Neural cell (in vitro differentiated cells): ENCODE results near the gene CRCP. TPM values are rescaled to one million over a fixed set of nuclear protein-coding genes. Genes with fewer than 3 reads are reported as not detected.
"Not testable (repeated sequence)": the region's sequence is repeated elsewhere in the genome, so short reads cannot be mapped to it uniquely, and the experiment has no call there.

Experiments used
- H2AFZ ChIP-seq: fragments of 200-600, 300-800 bp; sonication (generic), shearing (Covaris generic); 2 replicates; pipeline ENCODE4 v1.6.0; 2014; ENCODE audit warnings: low read depth, mild to moderate bottlenecking, antibody characterized with exemption, low read length, moderate library complexity
- H3F3A ChIP-seq: fragments of 200-600 bp; shearing (Covaris generic); 2 replicates; pipeline ENCODE4 v1.6.1; 2016; ENCODE audit warnings: mild to moderate bottlenecking, moderate library complexity, mixed read lengths, antibody characterized with exemption, low read length; ENCODE audit not compliant: insufficient read depth, poor library complexity, severe bottlenecking
- H3K27ac ChIP-seq: fragments of 200-600, 300-800 bp; sonication (generic), shearing (Covaris generic); 2 replicates; pipeline ENCODE4 v1.5.1; 2014; ENCODE audit warnings: mild to moderate bottlenecking, low read length, moderate library complexity
- H3K27me3 ChIP-seq: fragments of 300-800, 200-600 bp; sonication (generic), shearing (Covaris generic); 2 replicates; pipeline ENCODE4 v1.6.0; 2014; ENCODE audit warnings: mild to moderate bottlenecking, low read depth, low read length, moderate library complexity; ENCODE audit not compliant: insufficient read depth
- H3K36me3 ChIP-seq: fragments of 300-800, 200-600 bp; sonication (generic), shearing (Covaris generic); 2 replicates; pipeline ENCODE4 v1.5.1; 2014; ENCODE audit warnings: mild to moderate bottlenecking, antibody characterized with exemption, low read length, moderate library complexity; ENCODE audit not compliant: insufficient read depth
- H3K4me2 ChIP-seq: fragments of 300-800, 200-600 bp; sonication (generic), shearing (Covaris generic); 2 replicates; pipeline ENCODE4 v1.6.0; 2014; ENCODE audit warnings: mild to moderate bottlenecking, low read length
- H3K4me3 ChIP-seq: fragments of 300-800, 200-600 bp; sonication (generic), shearing (Covaris generic); 2 replicates; pipeline ENCODE4 v1.5.1; 2014; ENCODE audit warnings: mild to moderate bottlenecking, low read length, moderate library complexity
- H3K79me2 ChIP-seq: fragments of 200-600 bp; shearing (Covaris generic); replicated peaks from 2 replicates; pipeline ENCODE4 v1.6.0; 2014; ENCODE audit warnings: mild to moderate bottlenecking, low read length, moderate library complexity; ENCODE audit not compliant: insufficient read depth
- H3K9ac ChIP-seq: fragments of 300-800, 200-600 bp; sonication (generic), shearing (Covaris generic); 2 replicates; pipeline ENCODE4 v1.6.1; 2016; ENCODE audit warnings: mild to moderate bottlenecking, low read length, mixed read lengths
- H3K9me2 ChIP-seq: fragments of 200-600 bp; shearing (Covaris generic); 2 replicates; pipeline ENCODE4 v1.6.1; 2016; ENCODE audit warnings: mild to moderate bottlenecking, low read length, mixed read lengths; ENCODE audit not compliant: insufficient read depth
- H3K9me3 ChIP-seq: fragments of 200-600, 300-800 bp; sonication (generic), shearing (Covaris generic); 2 replicates; pipeline ENCODE4 v1.6.1; 2016; ENCODE audit warnings: mild to moderate bottlenecking, mixed run types, low read length, moderate library complexity, mixed read lengths
- H4K20me1 ChIP-seq: fragments of 200-600 bp; shearing (Covaris generic); 2 replicates; pipeline ENCODE4 v1.6.1; 2016; ENCODE audit warnings: mild to moderate bottlenecking, mixed run types; ENCODE audit not compliant: insufficient read depth
- CTCF ChIP-seq: fragments of 450-650 bp; IDR thresholded peaks from 2 replicates; pipeline ENCODE4 v1.5.1; 2014; ENCODE audit warnings: antibody characterized with exemption, mild to moderate bottlenecking, moderate library complexity; ENCODE audit not compliant: poor library complexity, severe bottlenecking
- EP300 ChIP-seq: fragments of 450-650 bp; conservative IDR thresholded peaks from 2 replicates; pipeline ENCODE4 v1.6.1; 2014; ENCODE audit warnings: antibody characterized with exemption, mild to moderate bottlenecking, moderate library complexity; ENCODE audit not compliant: poor library complexity, severe bottlenecking
- EZH2 ChIP-seq: fragments of 200-600, 300-800 bp; shearing (Covaris generic), sonication (generic); IDR thresholded peaks from 2 replicates; pipeline ENCODE4 v1.6.1; 2014; ENCODE audit warnings: antibody characterized with exemption, low read length, borderline replicate concordance, mild to moderate bottlenecking; ENCODE audit not compliant: insufficient read depth, poor library complexity, severe bottlenecking
- MXI1 ChIP-seq: fragments of 450-650 bp; conservative IDR thresholded peaks from 2 replicates; pipeline ENCODE4 v1.6.1; 2014; ENCODE audit warnings: antibody characterized with exemption, mild to moderate bottlenecking; ENCODE audit not compliant: poor library complexity, severe bottlenecking
- POLR2AphosphoS5 ChIP-seq: IDR thresholded peaks from 2 replicates; pipeline ENCODE4 v1.6.1; 2012
- RAD21 ChIP-seq: fragments of 450-650 bp; conservative IDR thresholded peaks from 2 replicates; pipeline ENCODE4 v1.6.1; 2014; ENCODE audit warnings: antibody characterized with exemption, mild to moderate bottlenecking, moderate library complexity
- REST ChIP-seq: IDR thresholded peaks from 2 replicates; pipeline ENCODE4 v1.6.1; 2012; ENCODE audit warnings: borderline replicate concordance
- SMC3 ChIP-seq: fragments of 450-650 bp; conservative IDR thresholded peaks from 2 replicates; pipeline ENCODE4 v1.6.1; 2014; ENCODE audit warnings: antibody characterized with exemption, mild to moderate bottlenecking, moderate library complexity; ENCODE audit not compliant: poor library complexity
- TAF1 ChIP-seq: IDR thresholded peaks from 2 replicates; pipeline ENCODE4 v1.6.1; 2012; ENCODE audit warnings: low read depth
- polyA plus RNA-seq: library from polyadenylated mRNA; depleted of rRNA; stranded (reverse); fragments of >200 nt; gene quantifications from 2 replicates; pipeline ENCODE4 v1.2.3, GENCODE V29; 2014

CRCP gene
- polyA plus RNA-seq, 1 donor from 2014 or later, result 53.6 TPM

- Histone ChIP-seq H3K27ac (no peak overlapping the region), H3K9ac (no peak overlapping the region), H3F3A (no peaks in the 10 kb centered on the region), H3K4me2 (no peak overlapping the region), H3K9me3 (no peaks in the 10 kb centered on the region), H3K79me2 (no peaks in the 10 kb centered on the region), H3K36me3 (no peaks in the 10 kb centered on the region), H4K20me1 (no peaks in the 10 kb centered on the region), H2AFZ (no peak overlapping the region), H3K9me2 (no peaks in the 10 kb centered on the region), H3K27me3 (no peaks in the 10 kb centered on the region), H3K4me3 (no peak overlapping the region)
- TF ChIP-seq RAD21, result no peak
- TF ChIP-seq SMC3, result no peak
- no peak for TF ChIP-seq EP300
- TF ChIP-seq POLR2AphosphoS5, result no peak
- TF ChIP-seq CTCF, result no peak
- no peak for TF ChIP-seq REST
- no peak for TF ChIP-seq MXI1
- TF ChIP-seq EZH2, result no peak
- no peak for TF ChIP-seq TAF1
These were observed 59.2 kb downstream of the CRCP start for GRCh38 chr7:66173856-66174255.

GRCh38 chr7:66175006-66175405 is 60.4 kb downstream of the CRCP start:
- not testable (repeated sequence) for H3F3A ChIP-seq, H3K79me2 ChIP-seq, H3K4me2 ChIP-seq, H3K36me3 ChIP-seq, H3K9me3 ChIP-seq, H3K9me2 ChIP-seq, H3K4me3 ChIP-seq, H3K27ac ChIP-seq, H3K9ac ChIP-seq, H3K27me3 ChIP-seq, H4K20me1 ChIP-seq, H2AFZ ChIP-seq

DNA sequence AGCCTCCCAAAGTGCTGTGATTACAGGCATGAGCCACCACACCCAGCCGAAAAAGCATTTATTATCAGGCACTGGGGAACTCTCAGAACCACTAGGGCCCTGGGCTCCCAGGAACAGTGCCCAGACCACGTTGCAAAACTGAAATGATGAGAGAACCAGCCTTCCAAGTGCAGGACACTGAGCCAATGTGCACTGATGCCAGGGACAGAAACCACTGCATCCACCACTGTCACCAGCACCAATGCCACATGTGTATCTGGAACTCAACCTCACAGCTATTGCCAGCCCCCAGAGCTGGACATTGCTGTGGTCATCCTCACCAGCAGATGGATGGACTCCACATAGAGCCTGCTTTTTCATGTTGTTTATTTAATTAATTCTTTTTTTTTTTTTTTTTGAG is 62.3 kb downstream of the CRCP start:
- no peak for TF ChIP-seq RAD21
- no peaks in the 10 kb centered on the region for H3K27me3 ChIP-seq
- no peaks in the 10 kb centered on the region for H4K20me1 ChIP-seq
- no peak overlapping the region for H3K9ac ChIP-seq
- H3K4me2 ChIP-seq, result no peak overlapping the region
- no peaks in the 10 kb centered on the region for H3F3A ChIP-seq
- H2AFZ ChIP-seq, result no peak overlapping the region
- no peaks in the 10 kb centered on the region for H3K79me2 ChIP-seq
- H3K4me3 ChIP-seq, result no peak overlapping the region
- no peaks in the 10 kb centered on the region for H3K9me3 ChIP-seq
- no peaks in the 10 kb centered on the region for H3K9me2 ChIP-seq
- H3K27ac ChIP-seq, result no peak overlapping the region
- H3K36me3 ChIP-seq, result no peaks in the 10 kb centered on the region
